Chondrocyte (in vitro differentiated cells): Measurements from ENCODE around the gene GPC6. TPM values are rescaled to one million over a fixed set of nuclear protein-coding genes. Genes with fewer than 3 reads are reported as not detected.
A peak's percentile ranks its signal among the peaks of the same experiment; 100 is the strongest.

Experiments
- DNase-seq: peaks from one replicate; pipeline ENCODE4 v3.0.0; 2021; ENCODE audit warnings: mixed read lengths, low spot score
- H3K27ac Mint-ChIP-seq: one replicate; pipeline ENCODE4 v1.8.0; 2021; ENCODE audit warnings: mild to moderate bottlenecking, moderate library complexity, mixed read lengths; ENCODE audit not compliant: unreplicated experiment
- H3K27me3 Mint-ChIP-seq: 2 replicates; pipeline ENCODE4 v1.8.0; 2021; ENCODE audit warnings: low read depth, mixed read lengths
- H3K36me3 Mint-ChIP-seq: 2 replicates; pipeline ENCODE4 v1.8.0; 2021; ENCODE audit warnings: low read depth, mixed read lengths
- H3K4me1 Mint-ChIP-seq: 2 replicates; pipeline ENCODE4 v1.8.0; 2021; ENCODE audit warnings: low read depth, mild to moderate bottlenecking, mixed read lengths
- H3K4me3 Mint-ChIP-seq: one replicate; pipeline ENCODE4 v1.8.0; 2021; ENCODE audit warnings: mild to moderate bottlenecking, moderate library complexity, mixed read lengths; ENCODE audit not compliant: unreplicated experiment
- H3K9me3 Mint-ChIP-seq: 2 replicates; pipeline ENCODE4 v1.8.0; 2021; ENCODE audit warnings: low read depth, mixed read lengths
- CTCF ChIP-seq: fragments of 200-600 bp; sonication (generic); IDR thresholded peaks from 2 replicates; pipeline ENCODE4 v1.5.0; 2021; ENCODE audit warnings: antibody characterized with exemption, mild to moderate bottlenecking, moderate library complexity
- total RNA-seq: library from RNA; stranded (reverse); gene quantifications from 3 replicates; pipeline ENCODE4 v1.2.1, GENCODE V29; 2021

GPC6 gene
- total RNA-seq, 1 donor from 2014 or later, result 76.1 TPM

- Mint-ChIP-seq H3K4me1 (peaks cover 42% of the 10 kb centered on the region), H3K9me3 (peaks cover 14% of the 10 kb centered on the region), H3K27ac (no peak overlapping the region), H3K27me3 (no peaks in the 10 kb centered on the region), H3K4me3 (no peak overlapping the region), H3K36me3 (no peaks in the 10 kb centered on the region)
- no peak for DNase-seq
- TF ChIP-seq CTCF, result no peak
Measured at GRCh38 chr13:93959796-93960533, 733.4 kb downstream of the GPC6 start.

- peaks cover 7% of the 10 kb centered on the region for H3K9me3 Mint-ChIP-seq
- no peak overlapping the region for H3K4me3 Mint-ChIP-seq
- H3K36me3 Mint-ChIP-seq, result no peaks in the 10 kb centered on the region
- H3K27ac Mint-ChIP-seq, result peak overlapping the region; percentile 60
- peaks cover 27% of the 10 kb centered on the region for H3K4me1 Mint-ChIP-seq
- TF ChIP-seq CTCF, result no peak
- no peaks in the 10 kb centered on the region for H3K27me3 Mint-ChIP-seq
- DNase-seq, result no peak
Measured at GRCh38 chr13:93963266-93964145, 736.9 kb downstream of the GPC6 start.

DNA sequence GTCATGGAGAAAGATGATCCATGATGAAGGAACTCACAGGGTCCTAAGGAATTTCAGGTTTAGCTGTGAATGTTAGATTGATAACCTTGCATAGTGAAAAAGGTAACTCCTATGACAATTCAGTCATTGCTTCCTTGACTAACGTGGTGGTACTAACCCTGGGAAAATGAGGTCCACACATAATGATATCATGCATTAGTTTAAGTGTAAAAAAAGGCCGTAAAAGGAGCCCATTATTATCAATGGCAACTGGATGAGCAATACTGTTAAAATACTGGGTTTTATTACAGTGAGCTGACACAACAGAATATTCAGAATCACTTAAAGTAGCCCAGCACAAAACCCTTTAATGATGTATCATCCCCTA, 737.5 kb downstream of the GPC6 start:
- Mint-ChIP-seq H3K9me3 (peaks cover 7% of the 10 kb centered on the region), H3K27me3 (no peaks in the 10 kb centered on the region), H3K4me3 (no peak overlapping the region), H3K4me1 (peaks cover 27% of the 10 kb centered on the region), H3K36me3 (no peaks in the 10 kb centered on the region), H3K27ac (peak overlapping the region; percentile 60)
- DNase-seq, result no peak
- no peak for TF ChIP-seq CTCF

GRCh38 chr13:93965587-93965986, 739.0 kb downstream of the GPC6 start:
- Mint-ChIP-seq H3K36me3 (no peaks in the 10 kb centered on the region), H3K27ac (no peak overlapping the region), H3K4me1 (peaks cover 27% of the 10 kb centered on the region), H3K27me3 (no peaks in the 10 kb centered on the region), H3K9me3 (peaks cover 4% of the 10 kb centered on the region), H3K4me3 (no peak overlapping the region)
- no peak for DNase-seq
- no peak for TF ChIP-seq CTCF

DNA sequence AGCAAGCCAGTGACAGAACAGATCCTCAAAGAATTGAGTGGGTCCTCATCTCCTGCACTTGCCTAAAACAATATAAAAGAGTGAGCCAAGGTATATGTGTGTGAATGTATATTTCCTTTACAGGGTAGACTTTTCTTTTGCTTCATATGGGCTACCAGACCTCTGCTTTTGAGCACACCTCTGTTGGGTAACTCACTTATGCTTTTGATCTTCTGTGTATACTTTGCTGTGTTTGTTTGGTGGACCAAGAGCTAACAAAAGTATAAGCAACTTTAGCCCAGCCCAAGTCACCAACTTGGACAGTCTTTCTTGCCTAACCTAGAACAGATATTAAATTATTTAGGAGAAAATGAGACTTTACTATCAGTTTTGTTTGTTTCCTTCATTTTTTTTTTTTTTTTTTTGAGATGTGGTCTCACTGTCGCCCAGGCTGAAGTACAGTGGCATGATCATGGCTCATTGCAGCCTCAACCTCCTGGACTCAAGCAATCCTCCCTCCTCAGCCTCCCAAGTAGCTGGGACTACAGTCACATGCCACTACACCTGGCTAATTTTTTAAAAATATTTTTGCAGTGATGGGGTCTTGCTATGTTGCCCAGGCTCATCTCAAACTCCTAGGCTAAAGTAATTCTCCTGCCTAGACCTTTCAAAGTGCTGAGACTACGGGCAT, 739.8 kb downstream of the GPC6 start:
- TF ChIP-seq CTCF, result no peak
- Mint-ChIP-seq H3K27ac (no peak overlapping the region), H3K9me3 (peaks cover 4% of the 10 kb centered on the region), H3K27me3 (no peaks in the 10 kb centered on the region), H3K36me3 (no peaks in the 10 kb centered on the region), H3K4me1 (peaks cover 27% of the 10 kb centered on the region), H3K4me3 (no peak overlapping the region)
- no peak for DNase-seq
